ENCODE data around the gene RUNX3. TPM values are rescaled to one million over a fixed set of nuclear protein-coding genes. Genes with fewer than 3 reads are reported as not detected.

RUNX3 gene
- total RNA-seq, 1 experiment from 2014 or later: 3.7 TPM

GRCh38 chr1:24914226-24915069 is 15.6 kb downstream of the RUNX3 start:
- H3K36me3 ChIP-seq (ENCODE audit: low read depth, low read length): no peaks in the 10 kb centered on the region
- H3K27ac ChIP-seq (ENCODE audit: low read length): no peak overlapping the region
- ChIA-PET CTCF (no interaction called here), POLR2A (ENCODE audit: unreplicated experiment) (no interaction called here)
- ATAC-seq (peak; percentile 48), DNase-seq (peak; percentile 28)
- H3K27me3 ChIP-seq (ENCODE audit: low read length): no peaks in the 10 kb centered on the region
- no peak overlapping the region for H2AFZ ChIP-seq (ENCODE audit: low read length)
- no peak overlapping the region for H3K4me2 ChIP-seq (ENCODE audit: low read length)
- no peaks in the 10 kb centered on the region for H3F3A ChIP-seq (ENCODE audit: low read length, unreplicated experiment)
- H3K9ac ChIP-seq (ENCODE audit: low read length): no peak overlapping the region
- H3K4me1 ChIP-seq (ENCODE audit: insufficient read depth, low read length): no peaks in the 10 kb centered on the region
- intact Hi-C loops (cut with micrococcal nuclease): no loop called here
- H3K4me3 ChIP-seq (ENCODE audit: low read length): no peak overlapping the region
- no peaks in the 10 kb centered on the region for H3K9me3 ChIP-seq (ENCODE audit: low read length)
- H3K79me2 ChIP-seq (ENCODE audit: low read length): no peaks in the 10 kb centered on the region
- BruUV-seq (replicated peaks): no TSS peak
- TF ChIP-seq, protein P1, sequence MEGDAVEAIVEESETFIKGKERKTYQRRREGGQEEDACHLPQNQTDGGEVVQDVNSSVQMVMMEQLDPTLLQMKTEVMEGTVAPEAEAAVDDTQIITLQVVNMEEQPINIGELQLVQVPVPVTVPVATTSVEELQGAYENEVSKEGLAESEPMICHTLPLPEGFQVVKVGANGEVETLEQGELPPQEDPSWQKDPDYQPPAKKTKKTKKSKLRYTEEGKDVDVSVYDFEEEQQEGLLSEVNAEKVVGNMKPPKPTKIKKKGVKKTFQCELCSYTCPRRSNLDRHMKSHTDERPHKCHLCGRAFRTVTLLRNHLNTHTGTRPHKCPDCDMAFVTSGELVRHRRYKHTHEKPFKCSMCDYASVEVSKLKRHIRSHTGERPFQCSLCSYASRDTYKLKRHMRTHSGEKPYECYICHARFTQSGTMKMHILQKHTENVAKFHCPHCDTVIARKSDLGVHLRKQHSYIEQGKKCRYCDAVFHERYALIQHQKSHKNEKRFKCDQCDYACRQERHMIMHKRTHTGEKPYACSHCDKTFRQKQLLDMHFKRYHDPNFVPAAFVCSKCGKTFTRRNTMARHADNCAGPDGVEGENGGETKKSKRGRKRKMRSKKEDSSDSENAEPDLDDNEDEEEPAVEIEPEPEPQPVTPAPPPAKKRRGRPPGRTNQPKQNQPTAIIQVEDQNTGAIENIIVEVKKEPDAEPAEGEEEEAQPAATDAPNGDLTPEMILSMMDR (conservative IDR thresholded peaks at IDR 0.05; ENCODE audit: low read depth, low read length): no peak
- no peak for TF ChIP-seq EZH2 (IDR thresholded peaks at IDR 0.05; ENCODE audit: low read length, unreplicated experiment)
- TF ChIP-seq EZH2phosphoT487 (IDR thresholded peaks at IDR 0.05; ENCODE audit: borderline replicate concordance, low read length): no peak
- no peaks in the 10 kb centered on the region for H4K20me1 ChIP-seq (ENCODE audit: low read length)
- no peaks in the 10 kb centered on the region for H3K9me2 ChIP-seq (replicated peaks; ENCODE audit: low read length)

- H3K9me2 ChIP-seq (replicated peaks; ENCODE audit: low read length): no peaks in the 10 kb centered on the region
- TF ChIP-seq, protein P1 (conservative IDR thresholded peaks at IDR 0.05; ENCODE audit: low read depth, low read length): no peak
- no peak for TF ChIP-seq EZH2phosphoT487 (IDR thresholded peaks at IDR 0.05; ENCODE audit: borderline replicate concordance, low read length)
- no peak for TF ChIP-seq EZH2 (IDR thresholded peaks at IDR 0.05; ENCODE audit: low read length, unreplicated experiment)
- H3K4me3 ChIP-seq (ENCODE audit: low read length): no peak overlapping the region
- H3K79me2 ChIP-seq (ENCODE audit: low read length): no peaks in the 10 kb centered on the region
- no peaks in the 10 kb centered on the region for H3K4me1 ChIP-seq (ENCODE audit: insufficient read depth, low read length)
- ChIA-PET CTCF (no interaction called here), POLR2A (ENCODE audit: unreplicated experiment) (no interaction called here)
- H2AFZ ChIP-seq (ENCODE audit: low read length): no peak overlapping the region
- H3K4me2 ChIP-seq (ENCODE audit: low read length): no peak overlapping the region
- ATAC-seq (no peak), DNase-seq (no peak)
- H3K36me3 ChIP-seq (ENCODE audit: low read depth, low read length): no peaks in the 10 kb centered on the region
- BruUV-seq (replicated peaks): no TSS peak
- H3F3A ChIP-seq (ENCODE audit: low read length, unreplicated experiment): no peaks in the 10 kb centered on the region
- H3K9ac ChIP-seq (ENCODE audit: low read length): no peak overlapping the region
- intact Hi-C loops (cut with micrococcal nuclease): no loop called here
- H4K20me1 ChIP-seq (ENCODE audit: low read length): no peaks in the 10 kb centered on the region
- H3K27ac ChIP-seq (ENCODE audit: low read length): no peak overlapping the region
- H3K27me3 ChIP-seq (ENCODE audit: low read length): no peaks in the 10 kb centered on the region
- no peaks in the 10 kb centered on the region for H3K9me3 ChIP-seq (ENCODE audit: low read length)
These were observed 16.4 kb downstream of the RUNX3 start for GRCh38 chr1:24913616-24914225.

- DNase-seq: no peak
- ATAC-seq: no peak
- H3K79me2 ChIP-seq (ENCODE audit: low read length): no peaks in the 10 kb centered on the region
- no peak overlapping the region for H3K27ac ChIP-seq (ENCODE audit: low read length)
- H3K4me3 ChIP-seq (ENCODE audit: low read length): no peak overlapping the region
- POLR2A ChIA-PET (ENCODE audit: unreplicated experiment): no interaction called here
- H4K20me1 ChIP-seq (ENCODE audit: low read length): no peaks in the 10 kb centered on the region
- no peak overlapping the region for H3K9ac ChIP-seq (ENCODE audit: low read length)
- no peaks in the 10 kb centered on the region for H3K4me1 ChIP-seq (ENCODE audit: insufficient read depth, low read length)
- H3F3A ChIP-seq (ENCODE audit: low read length, unreplicated experiment): no peaks in the 10 kb centered on the region
- H2AFZ ChIP-seq (ENCODE audit: low read length): no peak overlapping the region
- H3K27me3 ChIP-seq (ENCODE audit: low read length): no peaks in the 10 kb centered on the region
- H3K4me2 ChIP-seq (ENCODE audit: low read length): no peak overlapping the region
- intact Hi-C loops (cut with micrococcal nuclease): no loop called here
- no peaks in the 10 kb centered on the region for H3K9me2 ChIP-seq (replicated peaks; ENCODE audit: low read length)
- no peaks in the 10 kb centered on the region for H3K36me3 ChIP-seq (ENCODE audit: low read depth, low read length)
- TF ChIP-seq, protein P1 (conservative IDR thresholded peaks at IDR 0.05; ENCODE audit: low read depth, low read length): no peak
- TF ChIP-seq EZH2phosphoT487 (IDR thresholded peaks at IDR 0.05; ENCODE audit: borderline replicate concordance, low read length) (no peak), EZH2 (IDR thresholded peaks at IDR 0.05; ENCODE audit: low read length, unreplicated experiment) (no peak)
- CTCF ChIA-PET: no interaction called here
- no TSS peak for BruUV-seq (replicated peaks)
- no peaks in the 10 kb centered on the region for H3K9me3 ChIP-seq (ENCODE audit: low read length)
These were observed 16.8 kb downstream of the RUNX3 start for GRCh38 chr1:24913274-24913604.
